Epithelial cell of proximal tubule (primary cell): ENCODE data around the gene ODR4. TPM values are rescaled to one million over a fixed set of nuclear protein-coding genes. Genes with fewer than 3 reads are reported as not detected.
"Not testable (repeated sequence)": the region's sequence is repeated elsewhere in the genome, so short reads cannot be mapped to it uniquely, and the experiment has no call there.

Source experiments
- DNase-seq: peaks from one replicate; pipeline ENCODE4 v3.0.0-alpha.2; 2011; ENCODE audit warnings: low read depth
- H3K4me3 ChIP-seq: 2 replicates; pipeline ENCODE4 v1.5.1; 2011; ENCODE audit warnings: low read depth, mild to moderate bottlenecking, low read length
- CTCF ChIP-seq: conservative IDR thresholded peaks from 2 replicates; pipeline ENCODE4 v1.5.1; 2012; ENCODE audit warnings: low read depth, mild to moderate bottlenecking, low read length
- total RNA-seq: library from RNA; depleted of rRNA; stranded (reverse); fragments of >200 nt; gene quantifications from 2 replicates; pipeline ENCODE4 v1.2.3, GENCODE V29; 2015

The ODR4 gene
- total RNA-seq, 1 donor from 2014 or later = 8.9 TPM

GRCh38 chr1:186463926-186464325, 88.3 kb downstream of the ODR4 start:
- H3K4me3 ChIP-seq = no peak overlapping the region
- no peak for DNase-seq
- no peak for TF ChIP-seq CTCF

DNA sequence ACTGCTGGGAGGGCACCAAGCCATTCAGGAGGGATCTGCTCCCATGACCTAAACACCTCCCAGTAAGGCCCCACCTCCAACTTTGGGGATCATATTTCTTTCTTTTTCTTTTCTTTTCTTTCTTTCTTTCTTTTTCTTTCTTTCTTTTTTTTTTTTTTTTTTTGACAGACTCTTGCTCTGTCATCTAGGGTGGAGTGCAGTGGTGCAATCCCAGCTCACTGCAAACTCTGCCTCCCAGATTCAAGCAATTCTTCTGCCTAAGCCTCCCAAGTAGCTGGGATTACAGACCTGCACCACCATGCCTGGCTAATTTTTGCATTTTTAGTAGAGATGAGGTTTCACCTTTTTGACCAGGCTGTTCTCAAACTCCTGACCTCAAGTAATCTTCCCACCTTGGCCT, 89.9 kb downstream of the ODR4 start:
- H3K4me3 ChIP-seq = not testable (repeated sequence)

DNA sequence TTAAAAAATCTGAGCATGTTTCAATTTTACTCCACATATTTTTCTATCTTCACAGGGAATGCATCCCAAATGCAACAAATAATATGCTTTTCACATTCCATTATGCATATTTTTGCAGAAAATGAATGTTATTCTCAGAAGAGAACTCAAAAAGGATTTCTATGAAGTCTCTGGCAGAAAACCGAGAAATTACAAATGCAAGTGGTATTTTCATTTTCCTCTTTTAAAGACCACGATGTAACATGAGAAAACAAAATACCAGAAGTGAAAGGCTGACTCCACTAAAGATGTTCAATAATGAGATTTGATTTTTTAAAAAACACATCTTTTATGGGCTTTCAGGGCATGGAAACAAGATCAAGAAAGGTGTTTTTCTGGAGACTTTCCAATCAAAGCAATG, 90.3 kb downstream of the ODR4 start:
- no peak for TF ChIP-seq CTCF
- no peak overlapping the region for H3K4me3 ChIP-seq
- DNase-seq = no peak

More for the DNA sequence above, 89.9 kb downstream of the ODR4 start:
- DNase-seq = not testable (repeated sequence)

Other genes with a start within 250 kb of the ODR4 start
- not detected in 2 replicates for gene PRG4, start 79.6 kb upstream of the ODR4 start, total RNA-seq
- 40.5 and 42.8 TPM in 2 replicates for gene TPR, start 585 bp upstream of the ODR4 start, total RNA-seq
- not detected in 2 replicates for gene PDC, start 85.3 kb downstream of the ODR4 start, total RNA-seq